GM21423 (cell line): ENCODE results near the gene TAAR5.
"Not testable (repeated sequence)": the region's sequence is repeated elsewhere in the genome, so short reads cannot be mapped to it uniquely, and the experiment has no call there.

Experiments used
- ATAC-seq: cut with Tn5 transposase; IDR thresholded peaks from one replicate; pipeline ENCODE4 v1.9.1; 2021; ENCODE audit warnings: mild to moderate bottlenecking, moderate library complexity; ENCODE audit not compliant: unreplicated experiment

The TAAR5 gene

GRCh38 chr6:132571774-132572173 lies 17.8 kb downstream of the TAAR5 start:
- ATAC-seq: no peak

- ATAC-seq: no peak
Measured at GRCh38 chr6:132570221-132570777, 19.2 kb downstream of the TAAR5 start, which contains the start of gene TAAR6. TAAR6 (plus strand) TSS chr6:132570322; CDS start chr6:132570322, 0 bp downstream.

- ATAC-seq: no peak
Measured at GRCh38 chr6:132569170-132569569, 20.4 kb downstream of the TAAR5 start.

DNA sequence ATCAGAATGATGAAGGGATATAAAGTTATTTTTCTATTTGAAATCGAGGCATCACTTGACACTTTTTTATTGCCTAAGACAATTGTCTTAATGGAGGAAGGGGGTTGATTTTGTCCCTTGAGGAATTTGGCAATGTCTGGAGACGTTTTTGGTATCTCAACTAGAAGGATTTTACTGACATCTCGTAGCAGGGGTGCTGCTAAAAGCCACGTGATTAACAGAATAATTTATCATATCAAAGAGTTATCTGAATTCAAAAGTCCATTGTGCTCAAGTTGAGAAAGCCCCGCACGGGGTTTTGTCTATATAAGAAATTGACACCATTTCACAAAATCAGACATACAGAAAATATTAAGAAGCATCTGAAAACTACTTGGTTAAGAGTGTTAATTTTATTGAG lies 20.9 kb downstream of the TAAR5 start:
- ATAC-seq: no peak

- ATAC-seq: no peak
Measured at GRCh38 chr6:132567566-132567965, 22.0 kb downstream of the TAAR5 start.

GRCh38 chr6:132566404-132566803 lies 23.1 kb downstream of the TAAR5 start:
- no peak for ATAC-seq

GRCh38 chr6:132560087-132560486 lies 29.5 kb downstream of the TAAR5 start:
- ATAC-seq: not testable (repeated sequence)

GRCh38 chr6:132552372-132552771 lies 37.2 kb downstream of the TAAR5 start, which contains the start of gene TAAR8:
TAAR8 (plus strand) TSS chr6:132552672; CDS start chr6:132552693, 21 bp downstream.
- ATAC-seq: no peak

- ATAC-seq: no peak
Measured at GRCh38 chr6:132551214-132551613, 38.3 kb downstream of the TAAR5 start.

GRCh38 chr6:132548746-132549463 lies 40.6 kb downstream of the TAAR5 start:
- ATAC-seq: no peak

GRCh38 chr6:132544826-132545225 lies 44.7 kb downstream of the TAAR5 start:
- ATAC-seq: no peak
